GM18519 (cell line): ENCODE measurements around the gene NT5C2.

Source experiments
- ATAC-seq: cut with Tn5 transposase; IDR thresholded peaks from one replicate; pipeline ENCODE4 v1.9.1; 2021; ENCODE audit warnings: mild to moderate bottlenecking, moderate library complexity; ENCODE audit not compliant: unreplicated experiment, low FRiP score

NT5C2 gene

GRCh38 chr10:103127241-103127640, 65.8 kb downstream of the NT5C2 start:
- no peak for ATAC-seq

GRCh38 chr10:103125323-103126267, 67.5 kb downstream of the NT5C2 start:
- peak; percentile 83 for ATAC-seq

- ATAC-seq, result no peak
Observed at GRCh38 chr10:103124420-103125096, 68.5 kb downstream of the NT5C2 start.

GRCh38 chr10:103123282-103124024, 69.6 kb downstream of the NT5C2 start:
- no peak for ATAC-seq

GRCh38 chr10:103120977-103121735, 71.9 kb downstream of the NT5C2 start:
- ATAC-seq, result no peak

GRCh38 chr10:103120546-103120945, 72.5 kb downstream of the NT5C2 start:
- ATAC-seq, result no peak

GRCh38 chr10:103117247-103117646, 75.8 kb downstream of the NT5C2 start:
- no peak for ATAC-seq

- ATAC-seq, result no peak
Observed at GRCh38 chr10:103114876-103115275, 78.2 kb downstream of the NT5C2 start.

- ATAC-seq, result no peak
Observed at GRCh38 chr10:103111918-103112877, 80.9 kb downstream of the NT5C2 start.

- no peak for ATAC-seq
Observed at GRCh38 chr10:103111031-103111917, 81.8 kb downstream of the NT5C2 start.

GRCh38 chr10:103110407-103110806, 82.7 kb downstream of the NT5C2 start:
- no peak for ATAC-seq

- no peak for ATAC-seq
Observed at GRCh38 chr10:103109821-103110220, 83.3 kb downstream of the NT5C2 start.

GRCh38 chr10:103106539-103106938, 86.5 kb downstream of the NT5C2 start:
- ATAC-seq, result no peak

- no peak for ATAC-seq
Observed at GRCh38 chr10:103105462-103105861, 87.6 kb downstream of the NT5C2 start.

- no peak for ATAC-seq
Observed at GRCh38 chr10:103104721-103105120, 88.4 kb downstream of the NT5C2 start.

GRCh38 chr10:103103989-103104388, 89.1 kb downstream of the NT5C2 start:
- no peak for ATAC-seq

GRCh38 chr10:103102195-103102594, 90.9 kb downstream of the NT5C2 start:
- no peak for ATAC-seq

- ATAC-seq, result no peak
Observed at GRCh38 chr10:103100620-103101019, 92.5 kb downstream of the NT5C2 start.
